Measurements from ENCODE around the gene PWWP3B. TPM values are rescaled to one million over a fixed set of nuclear protein-coding genes. Genes with fewer than 3 reads are reported as not detected.
"Not testable (repeated sequence)": the region's sequence is repeated elsewhere in the genome, so short reads cannot be mapped to it uniquely, and the experiment has no call there.

Gene PWWP3B
- 11.5 TPM for total RNA-seq
- long read RNA-seq, full-length matches to known transcripts, result 5 of 16 reads
- long read RNA-seq, partial matches to known transcripts, result 6 of 16 reads
- long read RNA-seq, other reads (novel, unspliced or antisense), result 5 of 16 reads

- DNase-seq (ENCODE audit: low spot score), result no peak
- intact Hi-C loops (cut with DNase I), result no loop called here
These were observed at the start of gene PWWP3B for GRCh38 chrX:106168107-106168506. Gene PWWP3B, plus strand, starts transcription at chrX:106168305. Its CDS starts 37,128 bp downstream, at chrX:106205433.

DNA sequence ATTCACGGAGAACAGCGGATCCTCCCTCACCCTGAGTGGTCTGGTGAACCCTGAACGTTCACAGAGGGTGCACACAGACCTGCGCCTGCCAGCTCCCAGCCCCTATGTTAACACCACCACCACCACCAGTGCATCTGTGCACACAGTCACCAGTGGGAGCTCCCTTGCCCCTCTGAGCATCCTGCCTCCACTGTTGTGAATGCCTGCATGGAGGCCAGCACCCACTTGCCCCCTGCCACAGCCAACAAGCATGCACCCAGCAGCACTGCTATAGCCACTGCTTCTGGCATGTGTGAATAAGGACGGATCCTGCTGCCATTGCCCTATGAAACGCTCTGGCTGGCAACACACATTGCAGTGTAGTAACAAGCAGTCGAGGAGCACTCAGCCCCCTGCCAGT, 29.1 kb upstream of the PWWP3B start:
- no peak for DNase-seq (ENCODE audit: low spot score)
- intact Hi-C loops (cut with DNase I), result no loop called here

DNA sequence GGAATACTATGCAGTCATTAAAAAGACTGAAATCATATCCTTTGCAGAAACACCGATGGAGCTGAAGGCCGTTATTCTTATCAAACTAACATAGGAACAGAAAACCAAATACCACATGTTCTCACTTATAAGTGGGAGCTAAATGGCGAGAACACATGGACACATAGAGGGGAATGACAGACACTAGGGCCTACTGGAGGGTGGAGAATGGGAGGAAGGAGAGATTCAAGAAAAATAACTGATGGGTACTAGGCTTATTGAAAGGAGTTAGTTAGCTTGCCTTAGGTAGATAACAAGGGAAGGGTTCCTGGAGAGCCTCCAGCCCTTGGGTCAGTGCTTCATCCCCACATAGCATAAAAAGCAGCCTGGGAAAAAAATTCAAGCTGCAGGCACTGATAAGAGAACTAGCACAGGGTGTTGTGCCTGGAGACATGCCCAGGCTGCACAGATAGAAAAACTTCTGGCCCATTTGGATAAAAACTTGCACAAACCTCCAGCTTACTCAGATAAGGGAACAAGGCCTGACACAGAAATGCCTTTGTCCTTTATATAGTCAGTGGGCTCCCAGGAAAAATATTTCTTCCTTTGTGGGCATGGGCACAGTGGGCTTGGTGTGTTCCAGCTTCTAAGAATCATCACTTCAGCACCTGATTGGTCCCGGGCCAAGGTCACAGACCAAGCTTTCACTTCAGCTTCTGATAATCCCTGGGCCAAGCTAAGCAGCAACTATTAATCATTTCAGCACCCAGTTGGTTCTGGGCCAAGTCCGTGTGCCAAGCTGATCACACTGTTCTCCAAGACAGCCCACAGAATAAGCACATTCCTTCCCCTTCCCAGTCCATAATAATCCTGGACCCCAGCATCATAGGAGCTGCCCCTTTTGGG, 23.1 kb upstream of the PWWP3B start:
- DNase-seq (ENCODE audit: low spot score), result no peak
- intact Hi-C loops (cut with DNase I), result no loop called here

DNA sequence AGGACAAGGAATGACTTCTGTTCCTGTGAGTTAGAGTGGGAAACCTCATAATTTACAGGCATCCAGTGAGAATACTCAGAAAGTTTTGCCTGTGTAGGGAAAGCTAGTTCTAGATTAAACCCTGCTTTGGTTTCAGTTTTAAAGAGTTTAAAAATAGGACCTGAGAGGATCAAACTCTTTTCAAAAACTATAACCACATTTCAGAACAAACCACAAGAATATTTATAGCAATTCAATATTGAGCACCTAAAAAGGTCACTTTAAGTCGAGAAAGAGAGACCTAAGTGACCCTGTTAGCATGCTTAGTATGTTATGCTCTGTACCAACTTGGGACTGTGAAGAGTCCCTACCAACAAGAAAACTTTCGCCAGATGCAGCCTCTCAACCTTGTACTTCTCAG, 17.4 kb upstream of the PWWP3B start:
- intact Hi-C loops (cut with DNase I), result no loop called here
- DNase-seq (ENCODE audit: low spot score), result no peak

DNA sequence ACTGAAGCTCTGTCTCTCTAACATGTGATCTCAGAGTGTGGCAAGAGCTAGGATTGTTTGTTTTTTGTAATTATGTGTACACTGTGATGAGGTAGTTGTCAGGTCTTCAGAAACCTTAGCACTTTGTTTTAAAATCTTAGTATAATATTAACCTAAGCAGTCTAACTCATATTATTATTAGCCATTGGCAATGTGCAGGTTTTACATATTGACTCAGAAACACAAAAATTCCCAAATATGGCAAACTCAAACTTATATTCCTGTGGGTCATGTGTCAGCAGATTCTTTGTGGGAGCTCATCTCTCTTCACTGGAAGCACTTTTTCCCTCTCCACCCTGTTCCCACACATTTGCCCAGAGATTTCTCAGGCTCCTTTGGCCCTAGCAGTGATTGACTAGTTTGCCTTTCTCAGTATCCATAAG, 8.2 kb upstream of the PWWP3B start:
- intact Hi-C loops (cut with DNase I), result no loop called here
- DNase-seq (ENCODE audit: low spot score), result no peak

DNA sequence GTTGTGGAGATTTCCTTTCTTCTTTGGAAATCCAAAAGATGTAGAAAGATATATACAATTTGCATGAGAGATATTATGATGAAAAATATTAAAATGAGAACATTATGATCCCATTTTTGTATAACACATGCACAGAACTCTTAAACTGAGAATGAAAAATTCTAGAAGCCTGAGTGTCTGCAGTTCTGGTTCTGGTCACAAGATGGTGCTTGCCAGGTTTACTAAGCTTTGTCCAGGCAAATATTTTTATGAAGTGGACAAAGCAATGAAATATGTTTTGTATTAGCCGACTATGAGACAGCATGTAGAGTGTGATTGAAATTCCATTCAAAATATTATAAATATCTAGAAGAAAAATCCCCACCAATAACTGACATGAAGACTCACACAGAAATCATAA, 2.2 kb downstream of the PWWP3B start:
- no peak for DNase-seq (ENCODE audit: low spot score)
- intact Hi-C loops (cut with DNase I), result no loop called here

- intact Hi-C loops (cut with DNase I), result no loop called here
- no peak for DNase-seq (ENCODE audit: low spot score)
These were observed 3.3 kb downstream of the PWWP3B start for GRCh38 chrX:106171293-106171820.

GRCh38 chrX:106177106-106177981, 9.2 kb downstream of the PWWP3B start:
- peak; percentile 79 for DNase-seq (ENCODE audit: low spot score)
- intact Hi-C loops (cut with DNase I), result no loop called here

- intact Hi-C loops (cut with DNase I), result no loop called here
- no peak for DNase-seq (ENCODE audit: low spot score)
These were observed 9.8 kb downstream of the PWWP3B start for GRCh38 chrX:106177982-106178321.

DNA sequence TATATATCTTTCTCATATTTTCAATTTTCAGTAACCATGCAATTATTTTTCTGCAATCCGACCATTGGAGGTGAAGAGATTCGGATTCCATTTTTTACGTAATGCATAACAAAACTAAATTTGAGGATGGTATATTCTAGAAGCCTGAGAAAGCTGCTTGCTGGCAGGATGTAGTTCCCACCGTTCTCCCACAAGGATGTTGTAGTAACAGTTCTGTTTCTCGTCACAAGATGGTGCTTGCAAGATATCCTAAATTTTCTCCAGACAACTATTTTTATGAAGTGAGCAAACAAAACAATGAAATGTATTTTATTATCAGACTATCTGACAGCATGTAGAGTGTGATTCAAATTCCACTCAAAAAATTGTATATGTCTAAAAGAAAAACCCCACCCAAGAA, 10.7 kb downstream of the PWWP3B start:
- no peak for DNase-seq (ENCODE audit: low spot score)
- intact Hi-C loops (cut with DNase I), result no loop called here

- DNase-seq (ENCODE audit: low spot score); intact Hi-C loops (cut with DNase I): not testable (repeated sequence)
These were observed 15.6 kb downstream of the PWWP3B start for GRCh38 chrX:106183685-106184084.

- DNase-seq (ENCODE audit: low spot score), result no peak
- intact Hi-C loops (cut with DNase I), result no loop called here
These were observed 33.5 kb downstream of the PWWP3B start for GRCh38 chrX:106201502-106202178.

GRCh38 chrX:106203315-106203714, 35.2 kb downstream of the PWWP3B start:
- intact Hi-C loops (cut with DNase I), result no loop called here
- no peak for DNase-seq (ENCODE audit: low spot score)

GRCh38 chrX:106208154-106208553, 40.0 kb downstream of the PWWP3B start:
- no peak for DNase-seq (ENCODE audit: low spot score)
- intact Hi-C loops (cut with DNase I), result no loop called here

Other genes with a start within 250 kb of the PWWP3B start
- gene SERPINA7, start 129.6 kb upstream of the PWWP3B start, total RNA-seq, result not detected